ELF-1 (cell line): ENCODE measurements around the gene AMOTL2.

Experiments
- DNase-seq: peaks from one replicate; pipeline ENCODE4 v3.0.0-alpha.2; 2016; ENCODE audit warnings: low read depth, low spot score

The AMOTL2 gene

GRCh38 chr3:134334231-134334900 is 39.9 kb downstream of the AMOTL2 start:
- peak; percentile 24 for DNase-seq

- DNase-seq = peak; percentile 91
Measured at GRCh38 chr3:134333522-134334181, 40.6 kb downstream of the AMOTL2 start.

DNA sequence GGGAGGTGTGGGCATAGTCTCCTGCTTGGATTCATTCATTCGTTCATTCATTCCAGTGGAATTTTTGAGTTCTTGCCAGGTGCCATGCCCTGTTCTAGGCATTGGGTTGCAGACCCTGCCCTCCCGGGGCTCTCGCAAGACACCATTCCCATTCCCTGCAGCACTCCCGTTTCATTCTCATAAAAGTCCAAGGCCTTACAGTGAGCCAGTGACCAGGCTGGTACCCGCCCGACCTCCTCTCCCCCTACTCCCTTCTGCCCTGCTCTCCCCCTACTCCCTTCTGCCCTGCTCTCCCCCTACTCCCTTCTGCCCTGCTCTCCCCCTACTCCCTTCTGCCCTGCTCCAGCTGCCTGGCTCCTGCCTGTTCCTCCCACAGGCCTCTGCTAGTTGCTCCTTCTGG is 41.9 kb downstream of the AMOTL2 start:
- no peak for DNase-seq

DNA sequence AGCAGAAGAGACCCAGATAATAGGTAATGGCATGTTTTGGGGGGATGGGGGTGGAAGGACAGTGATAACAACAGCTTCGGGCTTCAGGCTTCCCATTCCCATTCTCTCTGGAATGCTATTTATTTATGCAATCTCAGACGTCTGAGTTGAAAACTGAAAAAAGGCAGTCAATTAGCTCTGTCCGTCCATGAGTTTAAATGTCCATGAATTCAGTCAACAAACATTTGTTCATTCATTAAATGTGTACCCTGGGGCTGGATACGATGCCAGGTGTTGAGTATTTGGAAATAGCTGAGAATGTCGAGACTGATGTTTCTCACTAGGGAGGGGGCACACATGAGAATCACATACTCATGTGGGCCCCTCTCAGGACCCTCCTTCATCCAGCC is 42.4 kb downstream of the AMOTL2 start:
- DNase-seq = no peak

DNA sequence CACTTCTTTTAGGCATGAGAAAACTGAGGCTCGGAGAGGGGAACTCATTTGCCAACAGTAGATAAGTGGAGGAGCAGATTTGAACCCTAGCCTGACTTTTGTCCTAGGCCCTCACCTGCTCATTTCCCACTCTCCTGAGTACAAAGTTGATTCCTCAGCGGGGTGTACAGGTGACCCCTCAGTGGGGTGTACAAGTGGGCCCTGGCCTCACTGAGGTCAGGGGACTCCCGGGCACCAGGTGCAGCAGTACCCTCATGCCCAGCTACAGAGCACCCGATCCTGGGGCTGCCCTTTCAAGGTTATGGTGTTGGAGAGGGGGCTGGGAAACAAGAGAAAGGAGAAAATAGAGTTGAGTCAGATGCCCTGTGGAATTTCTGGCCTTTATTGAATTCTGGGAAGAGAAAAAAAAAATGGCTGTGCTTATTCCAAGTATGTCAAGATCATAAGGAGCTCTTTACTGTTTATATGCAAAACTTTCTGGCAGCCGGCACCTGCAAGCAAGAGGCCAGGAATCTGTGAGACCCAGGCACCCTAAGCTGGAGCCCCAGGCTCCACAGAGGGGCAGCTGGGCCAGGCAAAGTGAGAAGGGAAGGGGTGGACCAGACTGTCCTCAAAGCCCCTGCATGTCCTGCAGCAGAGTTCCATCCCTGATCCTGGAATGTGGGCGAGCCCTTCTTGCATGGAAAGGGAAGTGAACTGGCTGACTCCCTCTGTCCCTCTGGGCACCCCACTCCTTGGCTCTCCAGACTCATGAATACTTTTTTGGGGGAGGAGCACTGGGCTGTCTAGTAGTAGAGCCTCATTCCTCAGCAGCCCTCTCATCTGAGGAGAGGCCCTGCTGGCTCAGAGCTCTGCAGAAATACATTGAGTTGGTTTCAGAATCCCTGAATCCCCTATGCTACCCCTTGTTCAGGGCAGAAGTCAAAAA is 43.1 kb downstream of the AMOTL2 start:
- DNase-seq = peak; percentile 83

DNA sequence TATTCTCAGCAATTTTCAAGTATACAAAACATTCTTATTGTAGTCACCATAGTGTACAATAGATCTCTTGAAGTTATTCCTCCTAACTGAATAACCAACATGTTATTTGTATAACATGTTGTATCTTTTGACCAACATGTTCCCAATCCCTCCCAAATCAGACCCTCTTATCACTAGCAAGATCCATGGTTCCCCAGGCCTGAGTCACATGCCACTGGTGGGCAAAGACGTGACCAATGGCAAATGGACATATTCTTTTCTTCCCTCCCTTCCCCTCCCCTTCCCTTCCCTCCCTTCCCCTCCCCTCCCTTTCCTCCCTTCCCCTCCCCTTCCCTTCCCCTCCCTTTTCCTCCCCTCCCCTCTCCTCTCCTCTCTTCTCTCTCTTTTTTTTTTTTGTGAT is 45.4 kb downstream of the AMOTL2 start:
- DNase-seq = no peak

DNA sequence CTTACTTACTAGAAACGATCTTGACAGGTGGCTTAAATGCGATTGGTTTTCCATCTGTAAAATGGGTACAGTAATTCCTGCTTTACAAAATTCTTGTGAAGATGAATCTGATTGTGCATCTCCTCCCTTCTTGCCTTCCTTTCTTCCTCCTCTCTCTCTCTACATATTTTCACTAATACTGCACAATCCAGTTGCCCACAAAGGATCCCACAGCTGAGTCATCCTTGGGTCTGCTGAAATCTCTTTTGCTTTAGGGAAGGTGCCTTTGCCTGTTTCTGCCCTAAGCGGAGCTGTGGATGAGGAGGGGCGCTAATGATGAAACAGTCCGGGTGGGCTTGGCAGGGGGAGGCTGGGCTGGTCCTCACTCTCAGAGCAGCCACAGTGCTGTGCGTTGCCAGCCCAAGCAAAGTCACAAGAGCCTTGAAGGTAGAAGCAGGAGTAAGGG is 46.1 kb downstream of the AMOTL2 start:
- DNase-seq = peak; percentile 78

DNA sequence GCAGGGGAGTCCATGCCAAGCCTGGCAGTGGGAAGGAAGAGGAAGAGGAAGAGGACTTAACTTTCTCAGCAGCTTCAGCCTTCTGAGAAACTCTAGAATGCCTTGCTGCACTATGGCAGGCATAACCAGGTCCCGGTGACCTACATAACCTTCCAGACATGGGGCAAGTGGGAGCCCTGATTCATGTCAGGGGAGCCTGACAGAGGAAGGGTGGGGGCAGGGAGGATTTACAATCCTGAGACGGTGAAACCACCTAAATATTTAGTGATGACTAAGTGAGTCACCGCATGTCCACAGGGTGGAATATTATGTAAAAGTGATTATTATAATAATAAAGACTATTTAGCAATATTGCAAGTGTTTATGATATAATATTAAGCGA is 46.7 kb downstream of the AMOTL2 start:
- peak; percentile 47 for DNase-seq

DNA sequence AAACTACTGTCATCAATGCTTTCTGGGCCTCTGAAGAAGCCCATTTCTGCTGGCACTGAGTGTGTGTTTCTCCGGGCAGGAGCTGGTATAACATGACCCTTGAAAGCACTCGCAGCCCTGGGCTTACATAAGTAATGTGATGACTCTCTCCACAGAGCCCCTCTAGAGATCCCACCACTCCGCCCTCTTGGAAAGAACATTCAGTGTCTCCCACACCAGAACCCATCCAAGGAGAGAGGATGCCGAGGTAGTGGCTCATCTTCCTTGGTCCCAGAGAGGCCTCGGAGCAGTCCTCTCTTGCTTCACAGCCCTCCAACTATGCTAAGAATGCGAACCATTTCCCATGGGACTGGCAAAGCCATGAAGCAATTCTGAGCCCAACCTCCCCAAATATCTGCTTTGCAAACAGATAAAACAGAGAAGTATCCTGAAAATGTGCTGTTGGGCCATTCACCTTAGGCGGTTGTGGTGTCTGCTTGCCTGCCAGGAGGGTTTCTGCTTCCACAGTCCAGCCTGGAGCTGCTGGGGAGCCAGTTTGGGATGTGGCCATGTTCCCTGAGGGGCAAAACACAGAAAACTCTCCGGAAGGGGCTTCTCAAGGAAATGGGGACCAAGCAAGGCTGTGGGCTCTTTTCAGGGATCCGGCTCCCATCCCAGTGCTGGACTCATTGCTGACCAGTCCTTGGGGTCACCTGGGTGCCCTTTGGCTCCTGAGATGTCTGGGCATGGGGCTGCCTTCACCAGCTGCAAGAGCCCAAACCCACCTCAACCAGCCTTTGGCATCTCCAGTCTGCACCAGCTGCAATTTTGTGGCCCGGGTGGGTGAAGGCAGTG is 47.3 kb downstream of the AMOTL2 start:
- peak; percentile 97 for DNase-seq

DNA sequence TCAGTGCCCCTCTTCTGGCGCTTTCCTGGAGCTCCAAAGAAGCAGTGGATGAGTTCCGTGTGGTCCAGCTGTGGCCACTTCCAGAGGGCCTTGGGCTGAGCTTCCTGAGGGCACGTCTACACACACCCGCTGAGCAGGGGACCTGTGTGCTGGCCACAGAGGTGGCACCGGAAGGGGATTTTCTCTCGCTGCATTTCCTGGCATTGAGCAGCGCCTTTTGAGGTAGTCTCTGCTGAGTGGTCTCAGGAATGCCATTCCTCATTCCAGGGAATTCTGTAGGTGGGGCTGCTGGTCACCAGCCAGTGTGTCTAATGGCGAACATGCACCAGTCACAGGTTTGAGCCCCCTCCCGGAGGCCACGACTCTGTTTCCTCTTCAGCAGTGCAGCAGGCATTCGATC is 48.1 kb downstream of the AMOTL2 start:
- DNase-seq = peak; percentile 76

DNA sequence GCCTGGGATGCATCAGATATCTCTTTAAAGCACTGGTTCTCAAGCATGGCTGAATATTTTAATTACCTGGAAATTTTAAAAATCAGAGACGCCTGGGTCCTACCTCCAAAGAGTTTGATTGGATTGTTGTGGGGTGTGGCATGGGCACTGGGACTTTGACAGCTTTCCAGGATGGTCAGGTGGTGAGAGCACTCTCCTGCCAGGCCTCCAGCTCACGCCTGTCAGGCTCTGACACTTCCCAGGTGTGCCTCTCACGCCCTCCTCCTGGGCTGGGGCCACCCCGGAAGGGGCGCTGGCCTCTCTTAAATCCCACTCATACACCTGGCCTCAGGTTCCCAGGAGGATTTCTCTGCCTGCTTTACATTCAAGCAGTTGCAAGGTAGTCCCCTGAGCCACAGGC is 48.5 kb downstream of the AMOTL2 start:
- DNase-seq = no peak

DNA sequence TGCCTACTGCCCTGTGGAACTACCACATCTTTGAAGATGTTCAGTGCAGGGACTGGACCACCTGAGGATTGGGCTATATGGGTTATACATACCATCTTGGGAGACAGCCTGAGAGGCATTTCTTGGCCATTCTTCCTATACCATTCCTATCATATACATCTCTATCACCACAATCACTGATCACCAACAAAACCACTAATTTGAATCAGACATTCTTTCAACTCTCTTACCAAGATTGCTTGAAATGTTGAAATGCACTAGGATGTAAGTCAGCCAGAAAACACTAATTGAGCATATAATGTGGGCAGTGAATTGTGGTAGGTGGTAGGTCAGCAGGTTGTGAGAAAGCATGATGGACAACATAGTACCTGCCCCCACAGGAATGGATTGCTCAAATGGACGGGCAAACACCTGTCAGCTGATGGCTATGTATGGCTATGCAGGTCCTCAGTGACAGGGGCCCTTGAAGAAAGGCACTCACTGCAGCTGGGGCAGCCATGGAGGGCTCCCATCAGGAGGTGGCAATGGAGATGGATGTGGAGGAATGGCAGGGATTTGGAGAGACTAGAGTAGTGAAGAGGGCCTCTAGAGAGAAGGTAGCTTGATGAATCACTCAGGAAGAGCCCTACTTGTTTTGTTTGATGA is 49.1 kb downstream of the AMOTL2 start:
- DNase-seq = no peak

DNA sequence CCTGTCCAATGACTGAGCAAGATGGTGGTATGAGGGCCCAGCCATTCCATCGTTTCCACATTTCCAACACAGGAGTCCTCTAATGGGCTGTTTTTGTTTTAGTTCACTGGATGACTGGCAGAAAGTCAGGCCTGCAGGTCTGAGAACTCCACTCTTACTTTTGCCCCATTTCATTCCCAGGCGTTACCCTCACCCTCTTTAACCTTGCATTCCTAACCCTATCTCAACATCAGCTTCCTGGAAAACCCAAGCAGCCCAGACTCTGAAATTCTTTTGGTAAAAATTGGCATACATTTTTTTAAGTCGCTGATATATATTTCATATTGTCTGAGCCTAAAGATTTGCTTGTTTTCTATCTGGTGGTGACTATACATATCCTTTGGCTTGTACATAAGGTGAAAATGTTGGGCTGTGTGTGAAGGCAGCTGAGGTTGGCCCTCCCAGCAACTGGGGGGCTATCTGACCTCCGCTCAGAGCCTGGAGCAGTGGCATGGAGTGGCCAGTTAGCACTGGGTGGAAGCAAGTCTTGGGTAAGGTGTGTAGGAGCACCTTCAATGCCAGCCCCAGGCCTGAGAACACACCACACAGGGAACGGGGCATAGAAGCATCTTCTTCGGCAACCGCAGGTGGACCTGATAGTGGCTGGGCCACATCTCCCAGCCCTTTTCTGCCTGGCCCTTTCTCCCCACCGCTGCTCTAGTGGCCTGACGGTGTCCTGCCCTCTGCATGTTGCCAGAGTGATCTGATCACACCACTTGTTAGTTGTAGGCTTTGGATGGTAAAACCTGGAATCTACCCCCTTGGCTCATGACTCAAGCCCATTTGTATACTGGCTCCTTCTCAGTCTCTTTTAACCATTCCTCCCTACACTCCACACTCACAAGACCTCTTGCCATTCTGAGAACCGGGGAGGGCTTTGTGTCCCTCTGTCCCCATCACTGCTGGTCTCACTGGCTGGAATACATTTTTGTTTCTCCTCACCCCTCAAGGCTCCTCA is 50.0 kb downstream of the AMOTL2 start:
- no peak for DNase-seq

- no peak for DNase-seq
Measured at GRCh38 chr3:134322286-134322685, 52.0 kb downstream of the AMOTL2 start.

GRCh38 chr3:134320749-134321148 is 53.5 kb downstream of the AMOTL2 start:
- DNase-seq = no peak

GRCh38 chr3:134319931-134320330 is 54.3 kb downstream of the AMOTL2 start:
- no peak for DNase-seq

DNA sequence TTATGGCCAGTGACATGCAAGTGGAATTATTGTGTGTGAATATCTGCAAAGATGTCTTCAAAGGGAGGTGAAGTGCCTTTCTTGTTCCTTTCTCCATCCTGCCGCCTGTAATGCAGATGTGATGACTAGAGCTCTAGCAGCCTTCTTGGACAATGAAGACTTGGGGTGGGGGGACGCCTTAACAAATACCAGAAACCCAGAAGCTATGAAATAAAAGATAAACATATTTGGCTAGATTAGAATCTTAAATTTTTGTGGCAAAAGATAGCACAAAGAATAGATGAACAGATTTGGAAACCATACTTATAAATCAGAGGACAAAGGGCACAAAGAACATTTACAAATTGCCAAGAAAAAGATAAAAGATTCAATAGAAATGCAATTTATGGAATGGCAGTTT is 56.1 kb downstream of the AMOTL2 start:
- DNase-seq = no peak

DNA sequence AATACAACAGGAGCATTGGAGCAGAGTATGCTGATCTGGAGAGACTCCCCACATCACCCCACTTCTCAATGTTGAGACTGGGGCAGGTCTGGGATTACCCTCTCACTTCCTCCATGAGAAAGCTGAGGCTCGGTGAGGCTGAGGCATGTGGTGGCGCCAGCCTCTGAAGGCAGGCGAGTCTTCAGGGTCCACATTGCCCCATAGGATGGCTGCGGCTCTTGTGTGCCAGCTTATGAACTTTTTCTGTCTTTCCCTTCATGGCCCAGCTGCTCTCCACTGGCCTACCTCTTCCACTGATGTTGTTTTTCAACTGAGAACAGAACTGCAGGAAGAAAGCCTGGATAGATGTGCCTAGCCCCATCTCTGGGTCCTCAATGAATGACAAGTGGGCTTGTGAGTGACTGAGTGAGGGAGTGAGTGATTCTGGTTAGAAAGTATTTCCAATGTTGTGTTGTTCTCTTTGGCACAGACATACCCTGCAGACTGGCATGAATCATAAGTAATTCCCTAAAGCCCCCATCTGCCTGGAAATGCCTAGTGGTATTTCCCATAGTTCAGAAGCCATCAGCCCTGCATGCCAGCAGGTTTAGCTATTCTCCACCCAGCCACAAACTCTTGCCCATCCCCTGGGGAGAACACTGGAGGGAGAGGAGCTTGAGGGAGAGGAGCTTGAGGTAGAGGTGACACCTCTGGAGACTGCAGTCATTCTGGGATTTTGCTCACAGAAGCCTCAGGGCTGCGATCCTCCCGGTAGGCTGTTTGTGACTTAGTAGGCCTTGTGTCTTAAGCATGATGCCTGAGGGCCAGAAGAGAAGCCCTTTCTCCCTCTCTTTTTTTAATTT is 56.9 kb downstream of the AMOTL2 start:
- no peak for DNase-seq
